Ishikawa (cell line): ENCODE measurements around the gene ST3GAL5.

Experiments
- NFIC ChIP-seq: IDR thresholded peaks from 2 replicates; pipeline ENCODE4 v1.6.1; 2012
- REST ChIP-seq: IDR thresholded peaks from 2 replicates; pipeline ENCODE4 v1.6.1; 2012; ENCODE audit warnings: low read depth, mild to moderate bottlenecking
- TAF1 ChIP-seq: IDR thresholded peaks from 2 replicates; pipeline ENCODE4 v1.6.1; 2012; ENCODE audit warnings: low read depth, mild to moderate bottlenecking
- TEAD4 ChIP-seq: IDR thresholded peaks from 2 replicates; pipeline ENCODE4 v1.6.1; 2012

GRCh38 chr2:85935746-85936208, 47.0 kb upstream of the ST3GAL5 start:
- TF ChIP-seq TAF1 = no peak
- TF ChIP-seq REST = no peak
- TF ChIP-seq TEAD4 = peak; percentile 86
- peak; percentile 75 for TF ChIP-seq NFIC
